GM18526 (cell line): ENCODE measurements around the gene DSCAML1.

ENCODE experiments used
- POLR2A ChIP-seq: IDR thresholded peaks from 3 replicates; pipeline ENCODE4 v1.6.1; 2011; ENCODE audit not compliant: insufficient read length; ENCODE audit errors: extremely low read depth

The DSCAML1 gene

GRCh38 chr11:117513666-117514065, 283.4 kb downstream of the DSCAML1 start:
- TF ChIP-seq POLR2A: no peak

DNA sequence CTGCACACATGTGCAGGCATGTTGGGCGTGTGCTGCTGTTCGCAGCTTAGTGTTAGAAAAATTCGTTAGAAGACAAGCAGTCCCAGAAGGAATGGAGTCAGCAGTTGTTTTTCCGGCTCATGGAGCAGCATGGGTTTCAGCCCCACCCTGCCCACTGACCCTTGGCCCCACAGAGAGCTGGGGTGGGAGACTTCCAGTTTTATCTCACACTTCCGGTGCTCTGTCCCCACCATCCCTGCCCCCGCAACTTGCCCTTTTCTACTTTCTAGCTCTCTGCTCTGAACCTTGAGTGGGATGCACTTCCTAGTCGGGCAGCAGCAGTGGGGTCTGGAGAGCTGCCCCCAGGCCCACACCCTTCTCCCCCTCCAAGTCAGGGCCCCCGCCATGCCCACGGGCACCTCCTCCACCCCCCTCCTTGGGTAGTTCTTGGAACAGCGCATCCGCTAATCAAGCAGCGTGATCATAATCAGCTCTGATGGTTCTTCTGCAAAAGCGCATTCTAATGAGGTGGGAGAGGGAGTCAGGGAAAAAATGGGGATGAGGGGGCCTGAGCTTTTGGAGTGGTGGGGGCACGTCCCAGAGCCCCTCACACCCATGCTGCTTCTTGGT, 285.0 kb downstream of the DSCAML1 start:
- TF ChIP-seq POLR2A: no peak

DNA sequence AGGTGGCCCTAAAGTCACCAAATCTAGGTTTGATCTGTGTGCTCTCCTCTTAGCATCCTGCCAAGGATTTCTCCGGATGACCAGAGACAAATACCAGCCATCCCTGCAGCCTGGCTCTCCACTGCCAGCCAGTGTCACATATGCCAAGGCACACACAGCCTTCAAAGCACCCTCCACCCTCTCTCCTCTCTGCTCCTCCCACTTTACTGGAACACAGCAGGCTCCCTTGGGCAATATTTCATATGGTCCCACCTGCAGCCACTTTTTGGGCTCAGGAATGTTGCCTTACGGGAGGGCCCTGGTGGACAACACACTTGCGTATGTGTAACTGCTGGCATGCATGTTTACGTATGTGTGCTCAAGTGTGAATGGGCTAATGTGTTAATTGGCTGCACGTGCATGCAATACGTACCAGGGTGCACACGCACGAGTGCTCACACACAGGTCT, 285.5 kb downstream of the DSCAML1 start:
- TF ChIP-seq POLR2A: no peak

- TF ChIP-seq POLR2A: no peak
Measured at GRCh38 chr11:117510646-117511045, 286.4 kb downstream of the DSCAML1 start.

DNA sequence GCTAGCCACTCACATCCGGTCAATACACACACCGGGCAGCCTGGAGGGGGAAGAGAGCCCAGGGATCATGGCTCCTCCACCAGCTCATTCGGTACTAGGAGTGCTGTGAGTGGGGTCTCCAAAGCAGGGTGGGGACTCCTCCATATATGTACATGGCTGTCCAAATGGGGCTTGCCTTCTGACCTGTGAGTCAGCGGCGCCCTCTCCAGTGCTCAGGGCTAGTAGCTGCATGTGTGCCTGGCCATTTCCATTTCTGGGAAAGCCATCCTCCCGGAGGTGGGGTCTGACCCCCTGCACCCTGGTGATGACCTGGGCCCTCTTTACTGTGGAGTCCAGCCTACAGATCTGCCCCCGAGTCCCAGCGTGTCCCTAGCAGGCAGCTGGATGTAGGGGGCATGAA, 287.5 kb downstream of the DSCAML1 start:
- TF ChIP-seq POLR2A: no peak

- TF ChIP-seq POLR2A: no peak
Measured at GRCh38 chr11:117506971-117507370, 290.0 kb downstream of the DSCAML1 start.

DNA sequence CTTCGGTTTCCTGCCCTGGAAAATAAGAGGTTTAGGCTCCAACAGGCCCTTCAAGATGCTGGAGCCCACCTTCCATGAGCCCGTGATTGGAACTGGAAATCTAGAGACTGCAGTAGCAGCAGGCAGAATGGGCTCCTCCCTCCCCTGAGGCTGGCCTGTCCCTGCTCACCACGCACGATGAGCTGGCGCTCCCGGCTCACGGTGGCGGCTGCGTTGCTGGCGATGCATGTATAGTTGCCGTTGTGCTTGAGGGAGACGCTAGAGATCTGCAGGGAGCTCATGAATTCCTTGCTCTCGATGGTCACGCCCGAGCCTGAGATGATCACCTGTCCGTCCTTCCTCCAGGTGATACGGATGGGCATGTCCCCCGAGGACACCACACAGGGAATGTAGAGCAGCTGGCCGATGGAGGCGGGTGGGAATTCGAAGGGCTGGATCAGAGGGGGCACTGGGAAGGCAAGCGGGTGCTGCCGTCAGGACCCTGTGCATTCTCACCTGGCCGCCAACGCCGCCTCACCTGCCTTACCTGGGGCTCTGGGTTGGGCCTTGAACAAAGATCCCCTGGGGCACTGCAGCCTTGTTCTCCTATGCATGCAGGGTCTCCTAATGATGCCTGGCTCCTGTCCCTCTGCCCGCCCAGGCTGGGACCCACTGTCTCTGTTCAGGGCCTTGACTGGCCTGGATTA, 291.6 kb downstream of the DSCAML1 start:
- no peak for TF ChIP-seq POLR2A

GRCh38 chr11:117502779-117503100, 294.3 kb downstream of the DSCAML1 start:
- TF ChIP-seq POLR2A: no peak

DNA sequence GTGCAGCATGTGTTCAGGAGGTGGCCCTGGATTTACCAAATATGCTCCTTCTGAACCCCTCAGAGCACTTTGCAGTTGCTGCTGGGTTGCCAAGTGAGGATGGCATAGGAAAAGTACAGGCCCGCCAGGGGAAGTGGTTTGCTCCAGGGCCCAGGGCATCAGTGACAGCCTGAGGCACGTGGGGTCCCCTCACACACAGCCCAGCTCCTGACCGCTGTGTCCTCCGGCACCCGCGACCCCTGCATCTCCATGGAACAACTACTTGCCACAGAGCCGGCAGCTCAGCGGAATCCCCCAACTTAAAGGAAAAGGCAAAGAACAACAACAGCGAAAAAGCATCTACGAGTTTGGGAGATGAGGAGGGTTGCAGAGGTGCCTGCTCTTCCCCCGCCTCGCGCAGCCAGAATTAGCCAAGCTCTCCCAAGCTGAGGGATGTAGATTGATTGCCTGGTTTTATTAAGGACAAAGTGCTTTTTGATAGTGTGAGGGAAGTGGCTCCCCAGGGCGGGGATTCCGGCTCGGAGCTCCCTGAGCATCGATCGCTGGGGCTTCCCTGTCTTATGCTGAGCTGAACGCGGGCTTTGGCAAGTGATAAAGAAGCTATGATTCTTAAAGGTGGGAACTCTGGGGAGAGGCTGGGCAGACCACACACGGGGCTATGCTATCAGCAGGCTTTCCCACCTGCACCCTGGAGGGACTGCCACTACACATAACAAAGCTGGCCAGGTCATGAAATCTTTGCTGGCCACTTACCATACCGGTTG, 294.8 kb downstream of the DSCAML1 start:
- no peak for TF ChIP-seq POLR2A

DNA sequence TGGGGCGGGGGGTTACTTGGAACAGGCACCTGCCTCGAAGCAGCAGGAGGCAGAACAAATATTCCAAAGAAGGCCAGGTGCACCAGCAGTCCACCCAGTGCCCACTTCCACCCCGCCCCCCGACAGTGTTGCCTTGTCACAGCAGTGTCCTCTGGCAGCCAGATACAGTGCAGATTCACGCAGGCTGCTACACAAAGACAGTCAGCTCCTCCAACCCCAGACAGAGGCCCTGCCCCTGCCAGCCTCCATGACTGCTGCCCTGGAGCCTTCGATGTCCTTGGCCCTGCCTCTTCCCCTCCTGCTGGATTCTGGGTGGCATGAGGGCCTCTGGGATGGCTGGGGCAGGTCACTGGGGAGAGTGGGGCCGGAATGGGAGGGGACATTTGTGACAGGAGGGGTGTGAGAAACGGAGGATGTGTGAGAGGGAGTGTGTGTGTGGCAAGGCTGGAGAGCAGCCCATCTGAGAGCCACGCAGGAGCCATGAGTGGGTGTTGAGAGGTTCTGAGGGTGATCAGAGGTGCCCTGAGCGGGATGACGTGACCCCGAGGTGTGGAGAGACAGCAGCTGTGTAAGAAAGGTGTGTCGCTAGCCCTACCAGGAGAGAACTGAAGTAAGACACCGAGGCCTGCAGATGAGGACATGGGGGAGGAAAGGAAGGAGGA, 295.6 kb downstream of the DSCAML1 start:
- TF ChIP-seq POLR2A: no peak

- TF ChIP-seq POLR2A: no peak
Measured at GRCh38 chr11:117498791-117499190, 298.2 kb downstream of the DSCAML1 start.

- no peak for TF ChIP-seq POLR2A
Measured at GRCh38 chr11:117497206-117497951, 299.6 kb downstream of the DSCAML1 start.

- no peak for TF ChIP-seq POLR2A
Measured at GRCh38 chr11:117495357-117495756, 301.7 kb downstream of the DSCAML1 start.

GRCh38 chr11:117492578-117493251, 304.3 kb downstream of the DSCAML1 start:
- TF ChIP-seq POLR2A: no peak

GRCh38 chr11:117490911-117491310, 306.1 kb downstream of the DSCAML1 start:
- TF ChIP-seq POLR2A: no peak
